HG03378 (cell line): ENCODE measurements around the gene DLGAP1.
"Not testable (repeated sequence)": the region's sequence is repeated elsewhere in the genome, so short reads cannot be mapped to it uniquely, and the experiment has no call there.

ENCODE experiments used
- ATAC-seq: cut with Tn5 transposase; IDR thresholded peaks from one replicate; pipeline ENCODE4 v1.9.1; 2021; ENCODE audit warnings: mild to moderate bottlenecking, moderate library complexity; ENCODE audit not compliant: unreplicated experiment

DLGAP1 gene

DNA sequence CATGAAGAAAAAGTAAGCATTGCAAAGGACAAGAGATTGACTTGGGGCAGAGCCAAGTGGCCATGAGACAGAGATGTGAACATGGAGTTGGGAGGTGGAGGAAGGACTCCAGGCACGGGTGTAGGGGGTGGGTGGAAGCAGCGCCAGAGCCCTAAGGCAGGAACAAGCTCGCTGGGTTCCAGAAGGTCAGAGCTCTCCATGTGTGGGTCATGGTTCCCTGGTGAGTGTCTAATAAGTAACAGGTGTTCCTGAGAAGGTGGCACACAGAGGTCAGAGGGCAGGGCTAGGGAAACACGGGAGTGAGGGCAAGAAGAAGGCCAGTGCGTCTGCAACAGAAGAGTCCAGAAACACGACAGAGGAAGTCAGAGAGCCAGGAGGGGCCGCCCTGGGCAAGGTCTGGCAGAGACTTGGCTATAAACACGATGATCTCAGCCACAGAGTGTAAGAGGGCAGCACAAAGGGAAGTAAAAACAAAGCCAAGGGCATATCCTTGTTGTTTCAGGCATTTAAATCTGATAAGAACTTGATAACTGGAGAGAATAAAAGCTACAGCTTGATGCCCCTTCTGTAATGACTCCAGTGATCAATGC, 744.3 kb downstream of the DLGAP1 start:
- no peak for ATAC-seq

DNA sequence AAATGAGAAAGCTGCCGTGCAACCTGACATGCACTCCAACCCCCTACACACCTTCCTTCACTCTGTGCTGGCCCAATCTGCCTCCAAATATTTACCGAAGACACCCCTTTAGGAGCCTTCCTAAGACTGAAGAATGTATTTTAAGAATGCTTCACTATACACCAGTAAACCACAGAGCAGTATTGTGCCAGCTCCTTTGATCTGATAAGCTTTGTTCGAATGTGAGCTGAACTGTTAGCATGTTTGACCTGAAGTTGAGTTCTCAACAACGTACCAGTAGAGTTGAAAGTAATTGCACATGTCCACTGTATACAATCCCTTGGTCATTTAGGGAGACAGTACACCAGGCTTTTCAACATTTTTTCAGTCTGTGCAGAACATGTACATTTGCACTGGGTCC, 745.9 kb downstream of the DLGAP1 start:
- no peak for ATAC-seq

GRCh38 chr18:3706279-3707097, 748.6 kb downstream of the DLGAP1 start:
- no peak for ATAC-seq

DNA sequence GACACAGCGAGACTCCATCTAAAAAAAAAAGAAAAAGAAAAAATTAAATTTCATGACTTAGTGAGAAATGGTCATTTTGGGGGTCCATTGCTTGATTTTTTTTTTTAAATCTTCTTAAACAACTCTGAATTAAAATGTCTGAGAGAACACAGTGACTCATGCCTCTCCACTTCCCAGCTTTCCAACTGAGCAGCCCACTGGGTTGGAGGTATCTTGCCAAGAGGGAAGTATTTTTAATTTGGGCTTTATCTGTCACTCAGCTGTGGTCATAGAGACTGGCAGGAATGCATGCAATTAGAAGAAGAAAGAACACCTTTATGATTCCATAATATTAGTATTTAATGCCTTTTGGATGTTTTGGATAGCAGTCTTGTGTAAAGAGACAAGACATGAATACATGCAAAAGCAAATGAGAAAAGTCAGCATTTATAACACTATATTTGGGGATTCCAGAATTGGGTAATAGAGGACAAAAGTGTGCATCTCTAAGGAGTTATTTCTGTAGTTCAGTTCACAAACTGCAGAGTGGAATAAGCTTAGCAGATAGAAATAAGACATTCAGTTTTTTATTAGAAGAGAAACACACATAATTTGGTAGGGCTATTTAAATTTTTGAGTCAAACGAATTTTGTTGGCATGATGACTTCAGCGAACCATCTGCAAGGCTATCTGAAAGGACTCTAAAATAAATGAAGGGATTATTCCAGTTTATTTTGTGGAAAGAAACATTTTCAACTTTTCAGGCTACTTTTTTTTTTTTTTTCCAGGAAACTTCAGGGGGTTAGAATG, 750.4 kb downstream of the DLGAP1 start:
- ATAC-seq: no peak

DNA sequence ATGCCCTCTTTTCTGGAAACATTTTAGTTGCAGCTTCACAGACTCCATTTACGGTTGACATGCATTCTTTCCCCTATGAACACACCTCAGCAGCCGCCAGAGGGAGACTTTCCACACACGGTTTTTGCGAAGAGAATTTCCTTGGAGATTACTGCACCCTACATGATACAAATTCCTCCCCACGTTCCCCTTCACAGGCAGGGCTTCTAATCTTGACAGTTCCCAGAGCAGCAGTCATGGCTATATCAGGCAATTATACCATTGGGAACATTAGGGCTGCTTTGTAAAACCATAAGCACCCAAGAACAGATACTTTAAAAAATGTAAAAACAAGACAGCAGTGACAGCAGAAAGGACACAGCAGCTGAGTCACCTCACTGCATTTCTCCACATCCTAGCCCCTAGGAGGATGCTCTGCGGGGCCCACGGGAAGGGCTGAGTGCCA, 751.4 kb downstream of the DLGAP1 start:
- ATAC-seq: no peak

DNA sequence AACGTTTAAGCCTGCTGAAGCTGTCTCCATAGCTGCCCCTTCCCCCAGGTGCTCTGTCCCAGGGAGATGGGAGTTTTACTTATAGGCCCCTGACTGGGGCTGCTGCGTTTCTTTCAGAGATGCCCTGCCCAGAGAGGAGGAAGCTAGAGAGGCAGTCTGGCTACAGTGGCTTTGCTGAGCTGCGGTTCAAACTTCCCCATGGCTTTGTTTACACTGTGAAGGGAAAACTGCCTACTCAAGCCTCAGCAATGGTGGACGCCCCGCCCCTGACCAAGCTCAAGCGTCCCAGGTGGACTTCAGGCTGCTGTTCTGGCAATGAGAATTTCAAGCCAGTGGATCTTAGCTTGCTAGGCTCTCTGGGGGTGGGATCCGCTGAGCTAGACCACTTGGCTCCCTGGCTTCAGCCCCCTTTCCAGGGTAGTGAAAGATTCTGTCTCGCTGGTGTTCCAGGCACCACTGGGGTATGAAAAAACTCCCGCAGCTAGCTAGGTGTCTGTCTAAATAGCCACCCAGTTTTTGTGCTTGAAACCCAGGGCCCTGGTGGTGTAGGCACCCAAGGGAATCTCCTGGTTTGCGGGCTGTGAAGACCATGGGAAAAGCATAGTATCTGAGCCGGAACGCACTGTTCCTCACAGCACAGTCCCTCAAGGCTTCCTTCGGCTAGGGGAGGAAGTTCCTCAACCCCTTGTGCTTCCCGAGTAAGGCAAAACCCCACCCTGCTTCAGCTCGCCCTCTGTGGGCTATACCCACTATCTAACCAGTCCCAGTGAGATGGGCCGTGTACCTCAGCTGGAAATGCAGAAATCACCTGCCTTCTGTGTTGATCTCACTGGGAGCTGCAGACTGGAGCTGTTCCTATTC, 755.2 kb downstream of the DLGAP1 start:
- not testable (repeated sequence) for ATAC-seq

GRCh38 chr18:3694030-3694778, 760.9 kb downstream of the DLGAP1 start:
- not testable (repeated sequence) for ATAC-seq

DNA sequence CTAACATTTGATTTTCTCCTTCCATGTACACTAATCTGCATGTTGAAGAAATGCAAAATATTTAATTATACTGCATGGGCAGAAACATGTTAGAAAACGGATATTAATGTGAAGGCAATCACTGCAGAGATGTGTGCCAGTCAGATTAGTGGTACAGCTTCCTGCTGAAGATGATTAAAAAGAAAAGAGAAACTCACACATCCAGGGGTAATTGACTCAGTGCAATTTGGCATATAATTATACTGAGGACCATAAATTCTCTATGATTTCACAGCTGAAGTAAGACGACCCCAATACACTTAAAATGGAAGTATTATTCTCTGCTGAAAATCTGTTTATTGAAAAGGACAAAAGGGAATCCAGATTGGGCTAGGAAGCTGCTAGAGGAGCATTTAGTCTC, 761.7 kb downstream of the DLGAP1 start:
- ATAC-seq: no peak

- ATAC-seq: no peak
Measured at GRCh38 chr18:3692691-3693090, 762.4 kb downstream of the DLGAP1 start.

DNA sequence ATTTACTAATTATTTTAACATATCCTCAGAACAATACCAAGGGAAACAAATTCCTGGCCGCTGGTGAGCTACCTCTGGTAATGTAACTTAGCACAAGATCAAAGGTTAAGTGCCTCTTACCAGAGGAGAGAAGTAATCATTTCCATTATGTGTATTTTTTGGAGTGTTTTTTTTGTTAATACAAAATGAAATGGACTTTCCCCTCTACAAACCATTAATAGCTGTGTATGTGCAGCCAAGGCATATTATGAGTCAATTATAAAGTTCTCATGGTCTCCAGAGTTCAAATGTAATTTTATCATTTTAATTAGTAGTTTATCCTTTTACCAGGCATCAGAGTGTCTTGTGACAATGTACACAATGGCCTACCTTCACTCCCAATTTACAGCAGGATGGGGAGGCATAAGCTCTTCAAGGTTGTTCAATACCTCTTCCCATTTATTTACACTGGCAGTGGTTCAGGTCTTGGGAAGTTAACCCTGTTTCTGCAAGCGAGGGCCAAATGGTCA, 762.9 kb downstream of the DLGAP1 start:
- no peak for ATAC-seq

GRCh38 chr18:3691705-3692104, 763.4 kb downstream of the DLGAP1 start:
- no peak for ATAC-seq

DNA sequence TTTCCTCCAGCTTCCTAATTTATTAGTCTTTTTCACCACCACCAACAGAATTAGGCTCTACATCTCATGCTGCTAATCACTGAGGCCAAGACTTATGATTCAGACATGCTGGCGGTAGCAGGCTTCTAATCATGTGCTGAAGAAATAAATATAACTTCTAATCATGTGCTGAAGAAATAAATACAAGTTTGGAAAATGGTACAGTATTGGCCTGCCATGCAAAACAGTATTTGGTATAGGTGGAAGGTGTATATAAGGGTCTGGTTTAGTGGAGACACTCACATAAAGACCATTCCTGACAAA, 764.4 kb downstream of the DLGAP1 start:
- no peak for ATAC-seq

GRCh38 chr18:3689986-3690763, 764.9 kb downstream of the DLGAP1 start:
- ATAC-seq: no peak

- no peak for ATAC-seq
Measured at GRCh38 chr18:3689091-3689490, 766.0 kb downstream of the DLGAP1 start.

DNA sequence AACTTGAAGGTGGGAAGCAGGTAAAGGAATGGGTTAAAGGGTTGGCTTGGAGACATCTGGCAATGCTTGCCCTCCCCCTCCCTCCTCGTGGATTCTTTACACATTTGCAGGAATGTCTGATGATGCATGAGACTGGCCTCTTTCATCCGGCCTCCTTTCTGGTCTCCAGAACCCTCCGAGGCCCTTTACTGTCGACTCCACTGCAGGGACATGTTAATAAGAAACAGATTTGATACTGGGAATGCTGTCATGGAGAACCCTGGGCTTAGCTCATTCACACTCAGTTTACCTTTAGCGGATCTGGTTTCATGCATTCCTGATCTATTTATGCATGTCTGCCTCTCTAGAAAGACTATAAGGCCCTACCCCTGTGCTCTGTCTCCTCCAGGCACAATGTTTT, 766.4 kb downstream of the DLGAP1 start:
- no peak for ATAC-seq

- no peak for ATAC-seq
Measured at GRCh38 chr18:3683483-3683882, 771.6 kb downstream of the DLGAP1 start.

- no peak for ATAC-seq
Measured at GRCh38 chr18:3682061-3682460, 773.0 kb downstream of the DLGAP1 start.

- no peak for ATAC-seq
Measured at GRCh38 chr18:3679241-3679640, 775.9 kb downstream of the DLGAP1 start.

- ATAC-seq: no peak
Measured at GRCh38 chr18:3675994-3676393, 779.1 kb downstream of the DLGAP1 start.
